CD4-positive, alpha-beta T cell (primary cell): ENCODE measurements around the gene GPR45. TPM values are rescaled to one million over a fixed set of nuclear protein-coding genes. Genes with fewer than 3 reads are reported as not detected.

Source experiments
- ATAC-seq: fragments of 200-7000 bp; cut with Tn5 transposase; one replicate; pipeline ENCODE4 v1.10.0; 2022; ENCODE audit warnings: mild to moderate bottlenecking; ENCODE audit not compliant: poor library complexity
- CTCF ChIA-PET: fragments of 350-600 bp; sonication (Branson Sonifier 250); formaldehyde crosslinking; loops from one replicate; lab custom pipeline; 2021; ENCODE audit warnings: antibody characterized with exemption, inconsistent platforms; lab: Charles Lee
- POLR2A ChIA-PET: fragments of 350-600 bp; sonication (Branson Sonifier 250); formaldehyde crosslinking; loops from one replicate; lab custom pipeline; 2021; ENCODE audit warnings: antibody characterized with exemption, inconsistent platforms; lab: Charles Lee
- DNase-seq, 14 experiments: peaks; one replicate each; pipeline ENCODE4 v3.0.0-alpha.2; 2013 to 2020; ENCODE audit warnings: mixed read lengths in 2 of 14
- H3K27ac ChIP-seq, 2 donors: one replicate each; pipeline versions ENCODE4 v1.5.1 to v1.7.0; 2013; ENCODE audit warnings: low read length in 2 of 2, low read depth in 1 of 2, mild to moderate bottlenecking in 1 of 2
- H3K27me3 ChIP-seq, 2 experiments: 1 replicate in 1 of 2; 2 replicates in 1 of 2; pipeline versions ENCODE4 v1.6.1 to v1.7.0; 2013; ENCODE audit warnings: low read length in 2 of 2, control low read depth in 1 of 2, mild to moderate bottlenecking in 1 of 2, moderate library complexity in 1 of 2; ENCODE audit not compliant: insufficient read depth in 2 of 2, control insufficient read depth in 1 of 2
- H3K36me3 ChIP-seq: one replicate; pipeline ENCODE4 v1.6.1; 2013; ENCODE audit warnings: low read length, control low read depth; ENCODE audit not compliant: insufficient read depth
- H3K4me1 ChIP-seq: one replicate; pipeline ENCODE4 v1.6.1; 2013; ENCODE audit warnings: low read length, control low read depth; ENCODE audit not compliant: insufficient read depth
- H3K4me3 ChIP-seq: one replicate; pipeline ENCODE4 v1.5.1; 2013; ENCODE audit warnings: mild to moderate bottlenecking, low read length, moderate library complexity
- H3K9me3 ChIP-seq, 2 experiments: 1 replicate in 1 of 2; 2 replicates in 1 of 2; pipeline versions ENCODE4 v1.6.1 to v1.7.0; 2013; ENCODE audit warnings: low read length in 2 of 2, mild to moderate bottlenecking in 2 of 2, control low read depth in 1 of 2, moderate library complexity in 1 of 2; ENCODE audit not compliant: control insufficient read depth in 1 of 2, insufficient read depth in 1 of 2
- H3K27ac Mint-ChIP-seq: one replicate; pipeline ENCODE4 v1.8.0; 2020; ENCODE audit warnings: mixed read lengths
- H3K27me3 Mint-ChIP-seq: one replicate; pipeline ENCODE4 v1.8.0; 2021; ENCODE audit warnings: mixed read lengths
- H3K36me3 Mint-ChIP-seq: one replicate; pipeline ENCODE4 v1.8.0; 2021; ENCODE audit warnings: low read depth, mixed read lengths
- H3K4me1 Mint-ChIP-seq: one replicate; pipeline ENCODE4 v1.8.0; 2021; ENCODE audit warnings: low read depth, mixed read lengths
- H3K4me3 Mint-ChIP-seq: one replicate; pipeline ENCODE4 v1.8.0; 2020; ENCODE audit warnings: mild to moderate bottlenecking, mixed read lengths
- H3K9me3 Mint-ChIP-seq: one replicate; pipeline ENCODE4 v1.8.0; 2020; ENCODE audit warnings: mixed read lengths
- intact Hi-C, 2 experiments: fragments of 100-400 bp; cut with DNase I in 1 of 2; cut with micrococcal nuclease in 1 of 2; formaldehyde crosslinking; loops; one replicate each; pipeline versions ENCODE4 v1.15.1 to v1.9.0; 2023 to 2025; cut with DNase I, micrococcal nuclease
- total RNA-seq, 174 experiments: library from RNA in 2 of 174; stranded (reverse) in 2 of 174; gene quantifications; one replicate each; pipeline ENCODE4 v1.2.3 and lab custom pipeline; 2021 to 2026
- TF ChIP-seq, protein P1 (sequence below): fragments of 200-600 bp; IDR thresholded peaks from one replicate; pipeline ENCODE4 v1.8.0; 2022; ENCODE audit warnings: antibody characterized with exemption, mild to moderate bottlenecking

Gene GPR45
- total RNA-seq, 2 experiments from 2014 or later = not detected

DNA sequence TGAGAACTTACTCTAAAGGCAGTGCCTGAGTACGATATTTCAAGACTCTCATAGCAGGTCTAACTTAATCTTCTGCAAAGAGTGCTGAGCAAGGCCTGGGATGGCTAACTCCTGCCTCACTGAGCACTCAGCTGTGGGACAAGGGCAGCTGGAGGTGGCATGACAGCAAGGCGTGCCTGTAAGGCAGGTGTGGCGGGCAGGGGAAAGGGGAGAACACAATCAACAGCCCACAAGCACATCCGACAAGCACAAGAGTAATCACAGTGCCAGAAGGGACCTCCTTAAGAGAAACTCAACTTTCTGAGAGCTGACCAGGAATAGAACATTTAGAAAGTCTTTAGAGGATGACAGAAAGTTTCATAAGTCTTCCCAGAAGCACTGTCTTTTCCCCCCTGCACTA, 42.0 kb downstream of the GPR45 start:
- no peaks in the 10 kb centered on the region for H3K27me3 Mint-ChIP-seq
- intact Hi-C loops = loop anchor here in 1 of 2 experiments (10.0 kb wide), 1 partner anchor 241 kb away; no protein-coding TSS in a partner anchor
- DNase-seq = no peak
- no peak overlapping the region for H3K4me3 Mint-ChIP-seq
- Histone ChIP-seq H3K27me3 (no peaks in the 10 kb centered on the region), H3K9me3 (no peaks in the 10 kb centered on the region), H3K36me3 (peaks cover 86% of the 10 kb centered on the region), H3K4me1 (no peaks in the 10 kb centered on the region), H3K27ac (no peak overlapping the region), H3K4me3 (no peak overlapping the region)
- TF ChIP-seq, protein P1, sequence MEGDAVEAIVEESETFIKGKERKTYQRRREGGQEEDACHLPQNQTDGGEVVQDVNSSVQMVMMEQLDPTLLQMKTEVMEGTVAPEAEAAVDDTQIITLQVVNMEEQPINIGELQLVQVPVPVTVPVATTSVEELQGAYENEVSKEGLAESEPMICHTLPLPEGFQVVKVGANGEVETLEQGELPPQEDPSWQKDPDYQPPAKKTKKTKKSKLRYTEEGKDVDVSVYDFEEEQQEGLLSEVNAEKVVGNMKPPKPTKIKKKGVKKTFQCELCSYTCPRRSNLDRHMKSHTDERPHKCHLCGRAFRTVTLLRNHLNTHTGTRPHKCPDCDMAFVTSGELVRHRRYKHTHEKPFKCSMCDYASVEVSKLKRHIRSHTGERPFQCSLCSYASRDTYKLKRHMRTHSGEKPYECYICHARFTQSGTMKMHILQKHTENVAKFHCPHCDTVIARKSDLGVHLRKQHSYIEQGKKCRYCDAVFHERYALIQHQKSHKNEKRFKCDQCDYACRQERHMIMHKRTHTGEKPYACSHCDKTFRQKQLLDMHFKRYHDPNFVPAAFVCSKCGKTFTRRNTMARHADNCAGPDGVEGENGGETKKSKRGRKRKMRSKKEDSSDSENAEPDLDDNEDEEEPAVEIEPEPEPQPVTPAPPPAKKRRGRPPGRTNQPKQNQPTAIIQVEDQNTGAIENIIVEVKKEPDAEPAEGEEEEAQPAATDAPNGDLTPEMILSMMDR = no peak
- no peaks in the 10 kb centered on the region for H3K4me1 Mint-ChIP-seq
- H3K9me3 Mint-ChIP-seq = no peaks in the 10 kb centered on the region
- H3K36me3 Mint-ChIP-seq = peaks cover 98% of the 10 kb centered on the region
- POLR2A ChIA-PET = no interaction called here
- H3K27ac Mint-ChIP-seq = no peak overlapping the region
- no peak for ATAC-seq
- CTCF ChIA-PET = no interaction called here

DNA sequence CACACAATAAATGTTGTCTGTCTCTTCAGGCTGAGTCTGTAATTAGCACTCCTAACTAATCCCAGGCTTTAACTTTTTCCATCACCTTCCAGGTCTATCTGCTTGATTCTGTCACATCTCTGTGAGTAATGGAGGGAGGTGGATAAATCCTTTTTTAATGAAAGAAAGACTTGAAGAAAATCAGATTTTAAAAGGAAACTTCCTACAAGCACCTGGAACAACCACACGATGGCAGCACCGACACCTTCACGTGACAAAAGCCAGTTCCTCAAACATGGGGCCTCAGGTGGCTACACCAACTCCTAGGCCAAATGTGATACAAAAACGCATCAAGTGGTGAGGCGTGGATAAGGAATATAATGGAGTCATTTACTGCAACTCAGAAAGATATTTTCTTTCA, 46.1 kb downstream of the GPR45 start:
- ATAC-seq (no peak), DNase-seq (peak in 7 of 14 experiments; percentile 11 to 58 (median 19))
- intact Hi-C loops = loop anchor here in 1 of 2 experiments (10.0 kb wide), 1 partner anchor 237 kb away; no protein-coding TSS in a partner anchor
- Mint-ChIP-seq H3K4me3 (no peak overlapping the region), H3K27ac (no peak overlapping the region), H3K27me3 (no peaks in the 10 kb centered on the region), H3K9me3 (no peaks in the 10 kb centered on the region), H3K36me3 (peaks cover 98% of the 10 kb centered on the region), H3K4me1 (no peaks in the 10 kb centered on the region)
- Histone ChIP-seq H3K27me3 (no peaks in the 10 kb centered on the region), H3K27ac (no peak overlapping the region), H3K4me3 (no peak overlapping the region), H3K9me3 (no peaks in the 10 kb centered on the region), H3K4me1 (no peaks in the 10 kb centered on the region), H3K36me3 (peaks cover 68% of the 10 kb centered on the region)
- POLR2A ChIA-PET = interaction anchor here (1.4 kb wide), 1 partner anchor 41 kb away, joined by 3 read pairs; the partner anchor contains the start of gene TGFBRAP1
- TF ChIP-seq, protein P1 = peak; percentile 22
- CTCF ChIA-PET = interaction anchor here (1.0 kb wide), 1 partner anchor 31 kb away, joined by 3 read pairs; no protein-coding TSS in a partner anchor

DNA sequence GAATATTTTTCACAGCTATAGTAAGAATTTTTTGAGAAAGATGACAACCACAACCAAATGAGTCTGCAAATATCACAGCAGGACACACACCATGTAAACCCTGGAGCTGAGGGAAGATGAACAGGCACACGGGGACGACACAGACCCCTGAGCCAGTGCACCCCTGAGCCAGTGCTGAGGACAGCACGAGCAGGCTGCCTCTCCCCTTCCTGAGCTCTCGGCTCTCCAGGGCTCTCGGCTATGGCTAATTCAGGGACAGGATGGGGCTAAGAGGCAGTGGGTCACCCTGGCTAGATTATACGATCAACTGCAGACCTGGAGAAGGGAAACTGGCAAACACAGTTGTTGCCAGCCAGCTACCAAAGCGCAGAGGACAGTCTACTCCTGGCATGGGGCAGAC, 46.6 kb downstream of the GPR45 start:
- Mint-ChIP-seq H3K9me3 (no peaks in the 10 kb centered on the region), H3K27me3 (no peaks in the 10 kb centered on the region), H3K36me3 (peaks cover 98% of the 10 kb centered on the region), H3K27ac (no peak overlapping the region), H3K4me3 (no peak overlapping the region), H3K4me1 (no peaks in the 10 kb centered on the region)
- Histone ChIP-seq H3K36me3 (peaks cover 68% of the 10 kb centered on the region), H3K4me3 (no peak overlapping the region), H3K27ac (no peak overlapping the region), H3K27me3 (no peaks in the 10 kb centered on the region), H3K9me3 (no peaks in the 10 kb centered on the region), H3K4me1 (no peaks in the 10 kb centered on the region)
- CTCF ChIA-PET = interaction anchor here (1.0 kb wide), 1 partner anchor 31 kb away, joined by 3 read pairs; no protein-coding TSS in a partner anchor
- intact Hi-C loops = loop anchor here in 1 of 2 experiments (10.0 kb wide), 1 partner anchor 237 kb away; no protein-coding TSS in a partner anchor
- ATAC-seq (no peak), DNase-seq (no peak)
- POLR2A ChIA-PET = interaction anchor here (1.4 kb wide), 1 partner anchor 41 kb away, joined by 3 read pairs; the partner anchor contains the start of gene TGFBRAP1
- TF ChIP-seq, protein P1 = no peak
